GM21526 (cell line): ENCODE data around the gene CCDC175.

ENCODE experiments used
- ATAC-seq: cut with Tn5 transposase; IDR thresholded peaks from one replicate; pipeline ENCODE4 v1.9.1; 2021; ENCODE audit warnings: moderate library complexity; ENCODE audit not compliant: unreplicated experiment, low FRiP score

CCDC175 gene

DNA sequence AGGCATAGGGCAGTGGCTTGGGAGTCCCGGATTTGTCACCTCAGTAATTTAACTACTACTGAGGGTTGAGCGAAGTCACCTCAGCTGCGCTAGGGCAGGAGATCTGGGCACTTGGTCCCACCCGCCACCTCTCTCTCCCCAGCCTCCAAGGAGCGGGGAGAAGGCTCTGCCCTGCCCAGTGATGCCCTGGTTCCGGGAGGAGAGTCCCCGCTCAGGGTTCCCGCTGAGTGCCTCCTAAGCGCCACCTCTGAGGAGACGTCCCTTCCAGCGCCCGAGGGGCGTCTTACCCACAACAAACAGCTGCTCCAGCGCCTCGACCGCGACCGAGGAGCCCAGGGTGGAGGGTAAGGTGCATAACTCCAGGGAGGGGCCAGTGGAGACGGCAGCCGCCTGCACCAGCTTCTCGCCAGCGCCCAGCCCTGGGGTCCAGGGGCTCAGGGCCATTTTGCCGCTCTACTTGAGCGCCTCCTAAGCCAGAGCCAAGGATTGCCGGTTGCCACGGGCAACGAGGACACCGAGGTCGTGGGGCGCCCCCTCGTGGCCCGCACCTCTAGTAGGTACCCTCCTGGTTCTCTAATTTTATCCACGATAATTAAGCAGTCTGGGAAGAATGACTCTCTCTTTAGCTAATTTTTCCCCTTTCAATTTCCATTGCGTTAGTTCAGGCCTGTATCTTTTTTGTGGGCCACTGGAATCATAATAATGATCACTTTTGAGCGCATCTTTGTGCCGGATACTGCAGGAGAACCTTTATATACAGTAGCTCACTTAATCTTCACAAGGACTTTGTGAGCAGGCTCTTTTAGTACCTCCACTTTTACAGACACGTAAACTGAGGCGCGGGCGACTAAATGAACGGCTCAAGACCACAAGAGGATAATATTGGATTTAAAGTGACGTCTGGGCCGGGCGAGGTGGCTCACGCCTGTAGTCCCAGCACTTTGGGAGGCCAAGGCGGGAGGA, at the start of gene CCDC175:
TSS of gene CCDC175 (minus strand) at position 481 of the 963 bp plus-strand sequence. CDS start at position 444, 37 bp downstream.
- ATAC-seq = peak; percentile 99

GRCh38 chr14:59622631-59623030, 46.0 kb upstream of the CCDC175 start:
- ATAC-seq = no peak

DNA sequence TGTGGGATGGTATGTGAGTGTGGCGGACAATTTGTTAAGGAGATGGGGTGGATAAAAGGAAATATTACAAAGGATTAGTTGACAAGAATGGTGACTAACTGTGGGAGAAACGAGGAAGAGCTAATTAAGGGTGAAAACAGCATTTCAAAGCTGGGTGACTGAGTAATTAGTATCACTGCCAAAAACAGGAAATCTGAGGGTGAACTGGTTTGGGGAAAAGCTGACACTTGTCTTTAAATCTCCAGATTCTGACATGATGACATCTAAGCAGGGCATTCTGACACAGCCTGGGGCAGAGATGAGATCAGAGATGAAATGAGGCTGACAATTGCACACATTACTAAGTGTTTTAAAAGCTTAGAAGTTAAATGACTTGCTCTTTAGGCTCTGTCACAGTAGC, 42.4 kb upstream of the CCDC175 start:
- ATAC-seq = no peak

GRCh38 chr14:59601056-59601455, 24.4 kb upstream of the CCDC175 start:
- ATAC-seq = no peak

GRCh38 chr14:59600211-59600945, 23.8 kb upstream of the CCDC175 start:
- ATAC-seq = no peak

DNA sequence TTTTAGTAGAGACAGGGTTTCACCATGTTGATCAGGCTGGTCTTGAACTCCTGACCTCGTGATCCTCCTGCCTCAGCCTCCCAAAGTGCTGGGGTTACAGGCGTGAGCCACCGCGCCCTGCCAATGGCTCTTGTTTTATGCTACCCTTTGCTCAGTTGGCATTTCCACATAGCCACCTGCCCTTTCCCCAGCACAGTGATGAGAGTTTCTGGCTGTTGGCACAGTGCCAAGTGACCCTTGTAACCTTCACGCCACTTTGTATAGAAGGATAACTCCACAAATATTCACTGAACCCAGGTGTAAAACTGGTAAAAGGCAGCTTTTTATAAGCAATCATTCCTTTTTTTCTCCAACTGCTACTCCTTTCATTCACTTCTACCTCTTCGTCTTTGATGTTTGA, 18.5 kb upstream of the CCDC175 start:
- no peak for ATAC-seq

DNA sequence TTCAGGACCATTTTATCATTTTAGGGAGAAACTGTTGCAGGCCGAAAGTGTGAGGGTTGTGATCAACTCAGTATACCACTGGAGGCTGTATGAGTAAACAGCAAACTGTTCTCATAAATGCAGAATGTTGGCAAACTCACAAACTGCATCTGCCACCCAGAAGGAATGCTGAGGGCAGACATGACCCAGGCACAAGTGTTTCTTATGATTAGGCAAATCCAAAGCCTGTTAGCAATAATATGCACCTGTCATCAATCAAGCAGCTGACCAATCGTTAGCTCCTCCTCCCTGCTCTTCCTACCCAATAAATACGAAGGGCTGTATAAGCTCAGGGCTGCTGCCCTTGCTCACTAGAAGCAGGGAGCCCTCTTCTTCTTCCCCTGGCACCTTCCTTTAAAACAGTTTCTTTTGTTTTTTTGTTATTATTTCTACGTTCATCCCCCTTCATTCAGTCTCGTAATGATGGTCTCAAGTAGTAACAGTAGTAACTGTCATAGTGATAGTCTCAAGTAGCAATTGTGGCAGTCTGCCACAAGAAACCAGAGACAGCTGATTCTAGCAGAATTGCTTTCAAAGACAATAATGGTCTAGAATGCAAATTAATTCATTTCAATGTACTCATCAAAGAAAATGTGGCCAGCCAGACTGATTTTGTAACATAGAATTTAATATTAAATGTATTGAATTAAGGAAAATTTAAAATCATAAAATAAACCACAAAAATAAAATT, 15.2 kb upstream of the CCDC175 start:
- ATAC-seq = no peak

DNA sequence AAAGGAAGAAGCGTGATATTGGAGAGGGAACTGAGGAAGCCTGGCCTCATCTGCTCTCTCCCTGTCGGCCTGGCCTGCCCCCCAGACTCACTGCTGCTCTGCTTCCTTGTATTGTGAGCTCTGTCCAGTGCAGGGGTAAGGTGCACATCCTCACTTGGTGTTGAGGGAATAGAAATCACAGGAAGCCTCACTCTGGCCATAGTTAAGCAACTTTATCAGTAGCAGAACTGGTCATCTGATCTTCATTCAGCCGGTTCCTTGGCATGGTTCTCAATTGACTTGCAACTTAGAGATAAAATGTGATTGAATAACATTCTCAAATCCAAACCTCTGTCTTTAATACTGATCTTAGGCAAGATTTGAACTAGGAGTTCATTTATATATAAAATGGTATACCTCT, 11.5 kb upstream of the CCDC175 start:
- no peak for ATAC-seq

- ATAC-seq = no peak
These were observed 9.4 kb upstream of the CCDC175 start for GRCh38 chr14:59585891-59586554.

GRCh38 chr14:59583755-59584154, 7.1 kb upstream of the CCDC175 start:
- no peak for ATAC-seq

DNA sequence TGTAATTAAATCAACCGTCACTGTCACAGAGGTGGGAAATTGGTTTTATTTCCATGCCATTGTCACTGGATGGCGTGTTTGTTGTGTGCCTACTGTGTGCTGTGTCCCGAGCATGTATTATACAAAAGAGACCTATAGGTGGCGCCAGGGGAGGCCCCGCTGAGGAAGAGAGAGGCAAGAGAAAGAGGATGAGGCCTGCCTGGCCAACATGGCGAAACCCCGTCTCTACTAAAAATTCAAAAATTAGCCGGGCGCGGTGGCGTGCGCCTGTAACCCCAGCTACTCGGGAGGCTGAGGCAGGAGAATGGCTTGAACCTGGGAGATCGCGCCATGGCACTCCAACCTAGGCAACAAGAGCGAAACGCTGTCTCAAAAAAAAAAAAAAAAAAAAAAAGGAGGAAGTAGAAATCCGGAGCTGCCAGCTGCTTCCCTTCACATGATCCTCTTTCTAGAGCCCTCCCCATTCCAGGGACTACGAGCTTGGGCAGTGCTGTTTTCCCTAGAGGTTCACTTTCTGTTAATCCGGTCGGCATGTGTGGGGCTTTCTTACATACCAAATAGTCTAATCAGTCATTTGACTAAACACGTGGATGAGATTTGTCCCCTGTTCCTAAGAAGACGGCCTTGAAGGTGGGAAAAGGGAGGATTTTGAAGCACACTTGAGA, 6.4 kb upstream of the CCDC175 start:
- no peak for ATAC-seq

DNA sequence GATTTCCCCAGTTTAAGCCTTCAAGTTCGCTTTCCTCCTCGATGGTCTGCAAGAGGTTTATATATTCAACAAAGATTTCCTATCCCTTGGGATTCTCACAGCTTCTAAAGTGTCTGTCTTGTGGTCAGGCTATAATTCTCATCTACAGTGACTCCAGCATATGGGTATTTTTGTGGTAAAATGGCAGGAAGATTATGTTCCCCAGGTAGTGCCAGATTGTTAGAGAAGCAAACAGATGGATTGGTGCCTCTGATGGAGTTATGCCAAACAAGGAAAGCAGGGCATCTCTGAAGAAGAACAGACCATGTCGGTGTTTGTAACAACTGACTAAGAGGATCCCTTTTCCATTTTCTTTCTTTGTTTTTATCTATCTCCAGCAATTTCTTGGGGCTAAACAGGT, 5.5 kb upstream of the CCDC175 start:
- no peak for ATAC-seq

DNA sequence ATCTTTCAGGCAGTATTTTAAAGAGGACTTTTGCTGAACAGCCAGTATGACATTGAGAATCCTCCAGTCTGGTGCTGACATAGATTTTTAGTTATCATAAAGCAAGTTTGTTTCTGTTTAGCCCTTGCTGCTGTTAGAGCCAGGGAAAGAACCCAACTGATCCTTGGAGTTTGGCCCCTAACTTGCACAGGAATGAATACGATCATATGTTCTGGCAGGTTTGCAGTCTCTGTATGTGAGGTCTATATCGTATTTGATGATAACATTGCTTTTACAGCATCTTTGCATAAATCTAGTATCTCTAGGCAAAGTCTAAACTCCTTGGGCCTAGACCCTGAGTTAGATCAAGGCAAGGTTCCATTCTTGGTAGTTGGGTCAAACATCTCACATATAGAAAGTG, 4.3 kb upstream of the CCDC175 start:
- no peak for ATAC-seq

DNA sequence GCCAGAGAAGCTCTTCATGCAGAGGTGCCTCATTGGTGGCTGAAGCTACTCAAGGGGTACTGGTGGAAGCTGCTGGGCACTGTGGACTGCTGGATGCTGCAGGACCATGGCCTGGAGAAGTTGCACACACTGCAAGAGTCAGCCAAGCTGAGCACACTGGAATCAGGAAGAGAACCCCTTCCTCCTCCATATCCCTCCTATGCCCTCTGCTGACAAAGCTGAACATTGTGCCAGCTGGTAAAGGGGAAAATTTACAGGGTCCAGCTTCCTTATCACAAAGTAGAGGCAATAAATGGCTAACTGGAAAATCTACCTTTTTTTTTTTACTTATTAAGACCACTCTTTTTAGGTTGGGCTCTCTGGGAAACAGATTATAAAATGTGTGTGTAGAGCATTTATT, 6.5 kb downstream of the CCDC175 start:
- no peak for ATAC-seq

- no peak for ATAC-seq
These were observed 9.9 kb downstream of the CCDC175 start for GRCh38 chr14:59566725-59567124.

DNA sequence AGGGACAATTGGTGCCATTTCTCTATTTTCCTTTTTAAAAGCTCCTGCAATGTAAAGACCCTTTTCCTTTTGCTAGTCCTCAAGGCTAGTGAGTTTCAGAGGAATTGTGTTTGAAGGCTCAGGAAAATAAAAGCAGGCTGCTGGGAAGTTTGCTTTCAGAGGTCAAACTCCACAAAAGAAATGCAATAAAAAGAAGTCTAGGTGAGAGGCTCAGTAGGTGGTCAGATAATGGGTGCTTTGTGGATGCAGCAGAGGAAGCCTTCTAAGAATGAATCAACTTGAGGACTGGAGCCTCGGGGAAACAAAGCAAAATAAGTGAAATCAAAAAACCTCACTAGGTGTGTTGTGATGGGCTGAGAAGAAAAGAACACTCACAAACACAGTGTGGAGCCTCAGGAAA, 10.3 kb downstream of the CCDC175 start:
- ATAC-seq = no peak

GRCh38 chr14:59565087-59565486, 11.5 kb downstream of the CCDC175 start:
- ATAC-seq = no peak

GRCh38 chr14:59564366-59564765, 12.2 kb downstream of the CCDC175 start:
- no peak for ATAC-seq

- no peak for ATAC-seq
These were observed 29.3 kb downstream of the CCDC175 start for GRCh38 chr14:59547310-59547709.

- no peak for ATAC-seq
These were observed 32.7 kb downstream of the CCDC175 start for GRCh38 chr14:59543873-59544272.
